GM12875 (cell line): Measurements from ENCODE around the gene TSPAN32.

Experiments used
- H3K4me3 ChIP-seq: one replicate; pipeline ENCODE4 v1.5.1; 2011; ENCODE audit warnings: low read depth, low read length, control low read depth
- TF ChIP-seq, protein P1 (sequence below): IDR thresholded peaks from 2 replicates; pipeline ENCODE4 v1.5.1; 2011; ENCODE audit warnings: low read depth, mild to moderate bottlenecking, control low read depth, inconsistent platforms, low read length, moderate library complexity, borderline replicate concordance; ENCODE audit not compliant: insufficient read depth

Gene TSPAN32

DNA sequence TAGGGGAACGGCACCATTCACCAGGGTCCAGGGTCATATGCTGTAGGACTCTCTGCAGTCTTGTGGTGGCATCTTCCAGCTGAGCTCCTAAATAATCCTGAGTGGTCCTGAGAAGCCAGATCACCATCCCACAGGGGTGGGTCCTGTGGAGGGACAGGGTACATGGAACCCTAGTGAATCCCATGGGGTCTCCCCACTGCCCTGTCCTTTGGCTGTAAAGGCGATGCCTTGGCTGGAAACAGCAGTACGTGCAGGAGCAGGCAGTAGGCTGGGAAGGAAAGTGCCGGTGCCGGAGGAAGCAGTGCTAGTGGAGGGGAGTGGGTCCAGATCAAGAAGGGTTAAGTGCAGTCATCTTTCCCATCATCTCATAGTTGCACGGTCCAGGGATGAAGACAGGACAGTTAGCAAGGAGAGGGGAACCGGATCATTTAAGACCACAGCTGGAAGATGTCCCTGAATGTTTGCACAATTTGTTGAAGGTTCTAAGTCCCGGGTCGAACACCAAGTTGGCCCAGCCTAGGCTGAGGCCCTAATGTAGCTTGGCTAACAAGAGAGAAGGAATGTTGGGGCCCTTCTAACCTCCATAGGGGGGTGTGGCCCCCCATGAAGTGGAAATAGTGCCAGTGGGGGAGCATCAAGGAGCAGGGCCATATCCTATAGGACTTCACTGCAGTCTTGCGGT lies 18.1 kb downstream of the TSPAN32 start:
- no peak overlapping the region for H3K4me3 ChIP-seq

DNA sequence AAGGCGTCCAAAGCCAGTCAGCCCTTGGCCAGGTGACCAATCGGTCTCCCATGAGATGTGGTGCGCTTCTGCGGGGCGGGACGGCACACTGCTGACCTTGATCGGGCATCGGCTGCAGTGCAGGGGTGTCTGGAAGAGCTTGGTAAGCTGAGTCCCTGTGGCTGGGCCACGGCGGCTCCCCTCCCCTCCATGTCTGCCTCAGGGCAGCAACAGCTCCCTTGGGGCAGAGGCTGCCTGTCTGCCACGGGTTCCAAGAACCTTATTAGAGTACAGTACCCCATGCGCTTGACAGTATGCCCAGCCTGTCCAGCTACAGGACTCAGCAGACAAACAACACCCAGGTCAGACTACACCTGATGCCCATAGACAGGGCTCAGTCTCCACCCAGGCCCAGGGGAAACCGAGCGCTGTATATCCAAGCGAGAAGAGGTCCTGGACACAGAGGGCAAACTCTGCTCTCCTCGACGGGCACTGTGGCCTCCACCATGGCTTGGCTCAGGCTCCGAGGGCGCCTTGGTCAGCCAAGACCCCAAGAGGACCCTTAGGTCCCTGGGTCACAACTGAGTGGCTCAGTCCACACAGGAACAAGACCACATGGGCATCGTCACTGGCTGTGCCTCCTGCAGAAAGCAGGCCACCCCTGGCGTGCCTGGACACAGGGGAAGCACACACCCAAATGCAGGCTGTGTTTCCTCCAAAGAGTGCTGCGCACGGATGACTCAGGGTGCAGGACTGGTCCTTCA lies 18.9 kb downstream of the TSPAN32 start:
- TF ChIP-seq, protein P1, sequence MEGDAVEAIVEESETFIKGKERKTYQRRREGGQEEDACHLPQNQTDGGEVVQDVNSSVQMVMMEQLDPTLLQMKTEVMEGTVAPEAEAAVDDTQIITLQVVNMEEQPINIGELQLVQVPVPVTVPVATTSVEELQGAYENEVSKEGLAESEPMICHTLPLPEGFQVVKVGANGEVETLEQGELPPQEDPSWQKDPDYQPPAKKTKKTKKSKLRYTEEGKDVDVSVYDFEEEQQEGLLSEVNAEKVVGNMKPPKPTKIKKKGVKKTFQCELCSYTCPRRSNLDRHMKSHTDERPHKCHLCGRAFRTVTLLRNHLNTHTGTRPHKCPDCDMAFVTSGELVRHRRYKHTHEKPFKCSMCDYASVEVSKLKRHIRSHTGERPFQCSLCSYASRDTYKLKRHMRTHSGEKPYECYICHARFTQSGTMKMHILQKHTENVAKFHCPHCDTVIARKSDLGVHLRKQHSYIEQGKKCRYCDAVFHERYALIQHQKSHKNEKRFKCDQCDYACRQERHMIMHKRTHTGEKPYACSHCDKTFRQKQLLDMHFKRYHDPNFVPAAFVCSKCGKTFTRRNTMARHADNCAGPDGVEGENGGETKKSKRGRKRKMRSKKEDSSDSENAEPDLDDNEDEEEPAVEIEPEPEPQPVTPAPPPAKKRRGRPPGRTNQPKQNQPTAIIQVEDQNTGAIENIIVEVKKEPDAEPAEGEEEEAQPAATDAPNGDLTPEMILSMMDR, result no peak
- no peak overlapping the region for H3K4me3 ChIP-seq

More for the DNA sequence above, 18.1 kb downstream of the TSPAN32 start:
- TF ChIP-seq, protein P1, result no peak

DNA sequence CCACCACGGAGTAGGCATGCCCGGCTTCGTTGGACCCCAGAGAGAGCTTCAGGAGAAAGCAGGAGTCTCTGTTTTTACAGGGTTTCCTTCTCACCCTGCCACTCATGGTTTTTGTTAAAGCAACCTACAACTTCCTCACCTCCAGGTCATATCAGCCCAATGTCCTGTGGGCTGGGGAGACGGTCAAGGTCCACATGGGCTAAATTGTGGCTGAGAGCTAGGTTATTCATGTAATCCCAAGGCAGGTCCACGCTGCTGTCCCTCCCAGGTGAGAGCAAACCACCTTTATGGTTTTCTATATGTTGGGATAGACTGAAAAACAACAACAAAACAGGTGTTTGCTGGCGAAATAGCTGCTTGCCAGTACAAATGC lies 19.5 kb downstream of the TSPAN32 start:
- TF ChIP-seq, protein P1, result no peak
- no peak overlapping the region for H3K4me3 ChIP-seq

GRCh38 chr11:2325123-2325522 lies 23.3 kb downstream of the TSPAN32 start:
- no peak overlapping the region for H3K4me3 ChIP-seq
- TF ChIP-seq, protein P1, result no peak

DNA sequence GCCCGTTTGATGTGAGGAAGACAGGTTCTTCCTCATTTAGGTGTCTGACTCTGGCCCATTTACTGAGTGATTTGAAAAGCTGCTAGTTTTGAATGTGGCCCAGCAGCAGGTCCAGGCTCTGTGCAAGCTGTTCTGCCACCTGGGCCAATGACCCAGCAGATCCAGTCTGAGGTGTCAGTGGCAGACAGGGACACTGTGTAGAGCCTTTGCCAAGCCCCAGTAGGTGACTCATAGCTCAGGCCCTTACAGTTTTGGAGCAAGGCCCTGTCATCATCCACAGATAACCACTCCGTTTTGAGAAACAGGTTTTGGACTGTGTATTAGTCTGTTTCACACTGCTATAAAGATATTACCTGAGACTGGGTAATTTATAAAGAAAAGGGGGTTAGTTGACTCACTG lies 23.9 kb downstream of the TSPAN32 start:
- TF ChIP-seq, protein P1, result no peak

DNA sequence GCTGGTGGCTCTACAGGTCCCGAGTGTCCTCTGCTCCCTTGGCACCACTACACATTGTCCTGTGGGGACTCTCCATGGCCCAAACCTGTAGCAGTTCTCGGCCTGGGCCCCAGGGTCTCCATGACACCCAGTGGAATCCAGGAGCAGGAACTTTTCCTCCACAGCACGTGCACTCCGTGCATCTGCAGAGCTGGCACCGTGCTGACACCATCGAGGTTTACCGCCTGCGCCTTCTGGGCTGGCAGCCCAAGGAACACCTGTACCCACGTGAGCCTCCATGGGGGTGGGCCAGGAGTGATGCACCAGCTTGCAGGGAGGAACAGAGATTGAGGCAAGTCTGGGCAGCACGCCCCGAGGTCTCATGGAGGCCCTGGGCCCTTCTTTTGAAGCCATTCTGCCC lies 25.2 kb downstream of the TSPAN32 start:
- H3K4me3 ChIP-seq, result no peak overlapping the region
- TF ChIP-seq, protein P1, result no peak

More for the DNA sequence above, 23.9 kb downstream of the TSPAN32 start:
- no peak overlapping the region for H3K4me3 ChIP-seq

DNA sequence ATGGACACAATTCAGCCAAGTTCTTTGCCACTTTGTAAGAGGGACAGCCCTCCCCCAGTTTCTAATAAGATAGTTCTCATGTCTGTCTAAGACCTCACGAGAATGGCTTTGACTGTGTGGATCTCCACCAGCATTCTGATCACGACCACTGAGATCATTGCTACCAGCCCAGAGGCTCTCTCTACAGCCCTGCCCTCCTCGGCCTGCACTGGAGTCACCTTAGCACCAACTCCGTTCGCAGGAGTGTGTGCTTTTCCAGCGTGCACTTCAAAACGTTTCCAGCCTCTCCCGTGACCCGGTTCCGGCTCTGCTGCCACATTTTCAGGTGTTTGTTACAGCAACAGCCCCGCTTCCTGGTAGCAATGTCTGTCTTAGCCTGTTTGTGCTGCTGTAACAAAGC lies 26.2 kb downstream of the TSPAN32 start:
- TF ChIP-seq, protein P1, result no peak

More for the DNA sequence above, 26.2 kb downstream of the TSPAN32 start:
- no peak overlapping the region for H3K4me3 ChIP-seq
